ENCODE measurements around the gene EBF3. TPM values are rescaled to one million over a fixed set of nuclear protein-coding genes. Genes with fewer than 3 reads are reported as not detected.

Gene EBF3
- total RNA-seq, 1 experiment from 2014 or later = 3.0 TPM

- DNase-seq (ENCODE audit: low read depth) = no peak
Measured at GRCh38 chr10:129945526-129945925, 18.5 kb downstream of the EBF3 start.

GRCh38 chr10:129945064-129945463 lies 19.0 kb downstream of the EBF3 start:
- no peak for DNase-seq (ENCODE audit: low read depth)

GRCh38 chr10:129944456-129944855 lies 19.6 kb downstream of the EBF3 start:
- no peak for DNase-seq (ENCODE audit: low read depth)

GRCh38 chr10:129942936-129943715 lies 20.9 kb downstream of the EBF3 start:
- no peak for DNase-seq (ENCODE audit: low read depth)

GRCh38 chr10:129942391-129942790 lies 21.7 kb downstream of the EBF3 start:
- DNase-seq (ENCODE audit: low read depth) = no peak

- no peak for DNase-seq (ENCODE audit: low read depth)
Measured at GRCh38 chr10:129942019-129942277, 22.1 kb downstream of the EBF3 start.

- DNase-seq (ENCODE audit: low read depth) = no peak
Measured at GRCh38 chr10:129941199-129942018, 22.7 kb downstream of the EBF3 start.

GRCh38 chr10:129940617-129941198 lies 23.4 kb downstream of the EBF3 start:
- DNase-seq (ENCODE audit: low read depth) = no peak

GRCh38 chr10:129939416-129940275 lies 24.4 kb downstream of the EBF3 start:
- no peak for DNase-seq (ENCODE audit: low read depth)

- no peak for DNase-seq (ENCODE audit: low read depth)
Measured at GRCh38 chr10:129938460-129938859, 25.6 kb downstream of the EBF3 start.

GRCh38 chr10:129937351-129937751 lies 26.7 kb downstream of the EBF3 start:
- no peak for DNase-seq (ENCODE audit: low read depth)

GRCh38 chr10:129936923-129937300 lies 27.2 kb downstream of the EBF3 start:
- no peak for DNase-seq (ENCODE audit: low read depth)

GRCh38 chr10:129936266-129936922 lies 27.7 kb downstream of the EBF3 start:
- DNase-seq (ENCODE audit: low read depth) = no peak

- DNase-seq (ENCODE audit: low read depth) = no peak
Measured at GRCh38 chr10:129935867-129936152, 28.3 kb downstream of the EBF3 start.

- DNase-seq (ENCODE audit: low read depth) = no peak
Measured at GRCh38 chr10:129935102-129935866, 28.8 kb downstream of the EBF3 start.

GRCh38 chr10:129934196-129934925 lies 29.7 kb downstream of the EBF3 start:
- no peak for DNase-seq (ENCODE audit: low read depth)

- DNase-seq (ENCODE audit: low read depth) = no peak
Measured at GRCh38 chr10:129933456-129934092, 30.5 kb downstream of the EBF3 start.

GRCh38 chr10:129932751-129933433 lies 31.2 kb downstream of the EBF3 start:
- DNase-seq (ENCODE audit: low read depth) = no peak

GRCh38 chr10:129932182-129932581 lies 31.9 kb downstream of the EBF3 start:
- DNase-seq (ENCODE audit: low read depth) = no peak

Data from RPMI7951 (cell line).